ENCODE measurements around the gene GMPR2.

GMPR2 gene

DNA sequence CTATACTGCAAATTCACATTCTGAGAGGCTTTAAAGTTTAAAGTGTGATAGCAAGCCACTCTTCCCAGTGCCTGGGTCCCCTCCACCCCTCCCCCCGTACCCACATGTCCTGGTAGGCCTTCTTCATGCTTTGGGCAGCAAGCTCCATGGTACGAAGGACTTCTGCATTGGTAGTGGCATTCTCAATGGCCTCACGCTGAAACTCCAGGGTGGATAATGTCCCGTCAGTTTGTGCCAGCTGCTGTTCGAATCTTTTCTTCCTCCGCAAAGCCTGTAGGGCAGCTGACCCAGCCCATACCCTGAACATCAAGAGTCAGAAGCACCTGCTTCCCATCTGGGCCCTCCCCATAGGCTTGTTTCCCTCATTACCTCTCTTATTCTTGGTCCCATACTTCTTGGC lies 21.4 kb upstream of the GMPR2 start:
- no peak overlapping the region for H3K4me3 ChIP-seq (replicated peaks; ENCODE audit: insufficient read depth, low read length)
- H3K27ac ChIP-seq (replicated peaks), result no peak overlapping the region
- TF ChIP-seq SPI1 (IDR thresholded peaks at IDR 0.05; ENCODE audit: borderline replicate concordance, low read depth) (no peak), GABPA (IDR thresholded peaks at IDR 0.05; ENCODE audit: low read depth) (no peak), POLR2AphosphoS5 (IDR thresholded peaks at IDR 0.05; ENCODE audit: low read depth) (no peak)
- TF ChIP-seq, protein P1, sequence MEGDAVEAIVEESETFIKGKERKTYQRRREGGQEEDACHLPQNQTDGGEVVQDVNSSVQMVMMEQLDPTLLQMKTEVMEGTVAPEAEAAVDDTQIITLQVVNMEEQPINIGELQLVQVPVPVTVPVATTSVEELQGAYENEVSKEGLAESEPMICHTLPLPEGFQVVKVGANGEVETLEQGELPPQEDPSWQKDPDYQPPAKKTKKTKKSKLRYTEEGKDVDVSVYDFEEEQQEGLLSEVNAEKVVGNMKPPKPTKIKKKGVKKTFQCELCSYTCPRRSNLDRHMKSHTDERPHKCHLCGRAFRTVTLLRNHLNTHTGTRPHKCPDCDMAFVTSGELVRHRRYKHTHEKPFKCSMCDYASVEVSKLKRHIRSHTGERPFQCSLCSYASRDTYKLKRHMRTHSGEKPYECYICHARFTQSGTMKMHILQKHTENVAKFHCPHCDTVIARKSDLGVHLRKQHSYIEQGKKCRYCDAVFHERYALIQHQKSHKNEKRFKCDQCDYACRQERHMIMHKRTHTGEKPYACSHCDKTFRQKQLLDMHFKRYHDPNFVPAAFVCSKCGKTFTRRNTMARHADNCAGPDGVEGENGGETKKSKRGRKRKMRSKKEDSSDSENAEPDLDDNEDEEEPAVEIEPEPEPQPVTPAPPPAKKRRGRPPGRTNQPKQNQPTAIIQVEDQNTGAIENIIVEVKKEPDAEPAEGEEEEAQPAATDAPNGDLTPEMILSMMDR (IDR thresholded peaks at IDR 0.05; ENCODE audit: insufficient read depth, low read length), result no peak
- TF ChIP-seq, protein P2, sequence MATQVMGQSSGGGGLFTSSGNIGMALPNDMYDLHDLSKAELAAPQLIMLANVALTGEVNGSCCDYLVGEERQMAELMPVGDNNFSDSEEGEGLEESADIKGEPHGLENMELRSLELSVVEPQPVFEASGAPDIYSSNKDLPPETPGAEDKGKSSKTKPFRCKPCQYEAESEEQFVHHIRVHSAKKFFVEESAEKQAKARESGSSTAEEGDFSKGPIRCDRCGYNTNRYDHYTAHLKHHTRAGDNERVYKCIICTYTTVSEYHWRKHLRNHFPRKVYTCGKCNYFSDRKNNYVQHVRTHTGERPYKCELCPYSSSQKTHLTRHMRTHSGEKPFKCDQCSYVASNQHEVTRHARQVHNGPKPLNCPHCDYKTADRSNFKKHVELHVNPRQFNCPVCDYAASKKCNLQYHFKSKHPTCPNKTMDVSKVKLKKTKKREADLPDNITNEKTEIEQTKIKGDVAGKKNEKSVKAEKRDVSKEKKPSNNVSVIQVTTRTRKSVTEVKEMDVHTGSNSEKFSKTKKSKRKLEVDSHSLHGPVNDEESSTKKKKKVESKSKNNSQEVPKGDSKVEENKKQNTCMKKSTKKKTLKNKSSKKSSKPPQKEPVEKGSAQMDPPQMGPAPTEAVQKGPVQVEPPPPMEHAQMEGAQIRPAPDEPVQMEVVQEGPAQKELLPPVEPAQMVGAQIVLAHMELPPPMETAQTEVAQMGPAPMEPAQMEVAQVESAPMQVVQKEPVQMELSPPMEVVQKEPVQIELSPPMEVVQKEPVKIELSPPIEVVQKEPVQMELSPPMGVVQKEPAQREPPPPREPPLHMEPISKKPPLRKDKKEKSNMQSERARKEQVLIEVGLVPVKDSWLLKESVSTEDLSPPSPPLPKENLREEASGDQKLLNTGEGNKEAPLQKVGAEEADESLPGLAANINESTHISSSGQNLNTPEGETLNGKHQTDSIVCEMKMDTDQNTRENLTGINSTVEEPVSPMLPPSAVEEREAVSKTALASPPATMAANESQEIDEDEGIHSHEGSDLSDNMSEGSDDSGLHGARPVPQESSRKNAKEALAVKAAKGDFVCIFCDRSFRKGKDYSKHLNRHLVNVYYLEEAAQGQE (IDR thresholded peaks at IDR 0.05; ENCODE audit: insufficient replicate concordance, low read depth), result no peak
- no peaks in the 10 kb centered on the region for H3K27me3 ChIP-seq (ENCODE audit: insufficient read depth, poor library complexity, severe bottlenecking)
- no peak for DNase-seq (ENCODE audit: low read depth in 1 of 2, low spot score in 1 of 2)

DNA sequence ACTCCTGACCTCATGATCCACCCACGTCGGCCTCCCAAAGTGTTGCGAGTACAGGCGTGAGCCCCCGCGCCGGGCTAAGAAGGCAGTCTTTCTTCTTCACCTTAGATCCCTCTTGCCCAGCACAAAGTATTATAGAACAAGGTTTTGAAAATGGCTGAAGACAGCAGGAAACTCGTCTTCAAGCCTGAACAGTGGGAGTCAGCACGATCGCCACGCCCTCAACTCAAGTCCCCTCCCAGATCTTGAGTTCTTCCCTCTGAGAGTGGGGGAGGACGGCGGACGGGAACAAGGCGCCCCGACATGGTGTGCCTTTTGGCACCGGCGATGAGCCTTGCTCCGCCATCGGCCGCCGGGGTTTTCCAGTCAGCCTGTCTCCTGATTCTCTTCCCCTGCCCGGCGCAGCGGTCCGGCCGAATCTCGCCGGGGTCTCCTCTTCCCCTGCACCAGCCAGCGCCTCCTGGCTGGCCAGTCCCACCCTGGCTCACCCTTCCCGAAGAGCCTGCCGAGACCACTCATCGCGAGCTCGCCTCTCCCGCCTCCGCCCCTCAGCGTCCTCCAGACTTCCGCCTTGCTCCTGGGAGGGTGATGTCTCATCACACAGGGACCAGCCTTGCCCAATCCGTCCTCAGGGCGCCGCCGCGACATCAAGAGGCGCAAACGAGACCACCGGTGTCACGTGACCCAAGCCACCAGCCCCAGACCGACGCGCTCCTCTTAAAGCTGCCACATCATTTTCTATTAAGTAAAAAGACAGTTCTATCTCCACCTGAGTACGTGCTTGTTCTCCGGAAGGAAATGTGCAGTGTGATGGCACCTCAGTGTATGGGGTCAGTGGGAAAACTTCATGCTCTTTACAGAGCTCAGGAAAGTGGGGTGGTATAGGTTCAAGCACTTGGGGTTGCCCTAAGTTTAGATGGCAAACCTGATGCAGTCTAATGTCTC lies 19.5 kb upstream of the GMPR2 start, which contains the start of gene CHMP4A:
TSS of gene CHMP4A (minus strand) at position 565 of the 942 bp plus-strand sequence. CDS start at position 516, 49 bp downstream.
- peak; percentile 99 for DNase-seq (ENCODE audit: low read depth in 1 of 2, low spot score in 1 of 2)
- Histone ChIP-seq H3K27me3 (ENCODE audit: insufficient read depth, poor library complexity, severe bottlenecking) (no peaks in the 10 kb centered on the region), H3K4me3 (replicated peaks; ENCODE audit: insufficient read depth, low read length) (peak within 1 kb of the TSS; percentile 68), H3K27ac (replicated peaks) (peak within 1 kb of the TSS; percentile 94)
- TF ChIP-seq SPI1 (IDR thresholded peaks at IDR 0.05; ENCODE audit: borderline replicate concordance, low read depth) (peak; percentile 19; the same call in 1 of the 2 replicates), POLR2AphosphoS5 (IDR thresholded peaks at IDR 0.05; ENCODE audit: low read depth) (peak; percentile 98), GABPA (IDR thresholded peaks at IDR 0.05; ENCODE audit: low read depth) (no peak)
- TF ChIP-seq, protein P2 (IDR thresholded peaks at IDR 0.05; ENCODE audit: insufficient replicate concordance, low read depth), result peak; percentile 46

DNA sequence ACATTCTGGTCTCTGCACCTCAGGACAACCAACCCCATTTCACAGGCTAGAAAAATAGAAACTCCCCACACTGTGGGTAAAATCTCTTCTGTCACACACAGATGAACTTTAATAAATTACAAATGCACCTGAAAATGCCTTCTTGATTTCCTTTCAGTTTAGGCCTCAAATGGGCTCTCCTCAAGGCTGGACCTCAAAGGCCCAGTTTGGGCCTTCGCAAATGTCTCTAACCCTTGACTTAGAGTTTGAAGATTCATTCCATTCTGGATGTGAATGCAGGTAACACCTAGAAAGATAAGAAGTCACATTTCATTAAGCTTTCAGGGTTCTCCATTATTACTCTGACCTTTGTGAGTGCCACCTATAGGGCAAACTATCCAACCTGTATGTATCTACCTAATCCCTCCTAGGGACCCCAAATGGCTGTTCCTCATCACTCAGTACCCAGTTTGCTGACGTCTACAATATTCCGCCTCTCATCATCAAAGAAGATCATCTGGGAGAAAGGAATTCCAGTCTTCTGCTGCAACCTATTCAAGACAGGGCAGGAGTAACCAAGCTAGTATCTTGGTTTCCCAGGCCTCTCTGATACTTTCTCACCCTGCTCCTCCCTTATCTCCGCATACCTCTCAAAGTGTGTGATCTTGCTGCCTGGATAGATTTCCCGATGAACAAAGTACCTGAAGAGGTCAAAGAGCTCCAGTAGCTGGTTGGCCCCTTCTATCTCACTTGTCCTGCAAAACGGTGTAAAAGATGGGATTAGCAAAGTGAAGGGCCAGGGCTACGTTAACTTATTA lies 18.7 kb upstream of the GMPR2 start:
- no peak for DNase-seq (ENCODE audit: low read depth in 1 of 2, low spot score in 1 of 2)
- H3K27ac ChIP-seq (replicated peaks), result peak overlapping the region; percentile 94
- H3K27me3 ChIP-seq (ENCODE audit: insufficient read depth, poor library complexity, severe bottlenecking), result no peaks in the 10 kb centered on the region
- no peak for TF ChIP-seq SPI1 (IDR thresholded peaks at IDR 0.05; ENCODE audit: borderline replicate concordance, low read depth)
- TF ChIP-seq, protein P2 (IDR thresholded peaks at IDR 0.05; ENCODE audit: insufficient replicate concordance, low read depth), result no peak
- no peak for TF ChIP-seq GABPA (IDR thresholded peaks at IDR 0.05; ENCODE audit: low read depth)
- TF ChIP-seq, protein P1 (IDR thresholded peaks at IDR 0.05; ENCODE audit: insufficient read depth, low read length), result no peak
- TF ChIP-seq POLR2AphosphoS5 (IDR thresholded peaks at IDR 0.05; ENCODE audit: low read depth), result no peak
- peak overlapping the region; percentile 19 for H3K4me3 ChIP-seq (replicated peaks; ENCODE audit: insufficient read depth, low read length)

Measured in HL-60 (cell line).